ENCODE measurements around the gene NEBL.
"Not testable (repeated sequence)": the region's sequence is repeated elsewhere in the genome, so short reads cannot be mapped to it uniquely, and the experiment has no call there.

NEBL gene, protein sequence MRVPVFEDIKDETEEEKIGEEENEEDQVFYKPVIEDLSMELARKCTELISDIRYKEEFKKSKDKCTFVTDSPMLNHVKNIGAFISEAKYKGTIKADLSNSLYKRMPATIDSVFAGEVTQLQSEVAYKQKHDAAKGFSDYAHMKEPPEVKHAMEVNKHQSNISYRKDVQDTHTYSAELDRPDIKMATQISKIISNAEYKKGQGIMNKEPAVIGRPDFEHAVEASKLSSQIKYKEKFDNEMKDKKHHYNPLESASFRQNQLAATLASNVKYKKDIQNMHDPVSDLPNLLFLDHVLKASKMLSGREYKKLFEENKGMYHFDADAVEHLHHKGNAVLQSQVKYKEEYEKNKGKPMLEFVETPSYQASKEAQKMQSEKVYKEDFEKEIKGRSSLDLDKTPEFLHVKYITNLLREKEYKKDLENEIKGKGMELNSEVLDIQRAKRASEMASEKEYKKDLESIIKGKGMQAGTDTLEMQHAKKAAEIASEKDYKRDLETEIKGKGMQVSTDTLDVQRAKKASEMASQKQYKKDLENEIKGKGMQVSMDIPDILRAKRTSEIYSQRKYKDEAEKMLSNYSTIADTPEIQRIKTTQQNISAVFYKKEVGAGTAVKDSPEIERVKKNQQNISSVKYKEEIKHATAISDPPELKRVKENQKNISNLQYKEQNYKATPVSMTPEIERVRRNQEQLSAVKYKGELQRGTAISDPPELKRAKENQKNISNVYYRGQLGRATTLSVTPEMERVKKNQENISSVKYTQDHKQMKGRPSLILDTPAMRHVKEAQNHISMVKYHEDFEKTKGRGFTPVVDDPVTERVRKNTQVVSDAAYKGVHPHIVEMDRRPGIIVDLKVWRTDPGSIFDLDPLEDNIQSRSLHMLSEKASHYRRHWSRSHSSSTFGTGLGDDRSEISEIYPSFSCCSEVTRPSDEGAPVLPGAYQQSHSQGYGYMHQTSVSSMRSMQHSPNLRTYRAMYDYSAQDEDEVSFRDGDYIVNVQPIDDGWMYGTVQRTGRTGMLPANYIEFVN

DNA sequence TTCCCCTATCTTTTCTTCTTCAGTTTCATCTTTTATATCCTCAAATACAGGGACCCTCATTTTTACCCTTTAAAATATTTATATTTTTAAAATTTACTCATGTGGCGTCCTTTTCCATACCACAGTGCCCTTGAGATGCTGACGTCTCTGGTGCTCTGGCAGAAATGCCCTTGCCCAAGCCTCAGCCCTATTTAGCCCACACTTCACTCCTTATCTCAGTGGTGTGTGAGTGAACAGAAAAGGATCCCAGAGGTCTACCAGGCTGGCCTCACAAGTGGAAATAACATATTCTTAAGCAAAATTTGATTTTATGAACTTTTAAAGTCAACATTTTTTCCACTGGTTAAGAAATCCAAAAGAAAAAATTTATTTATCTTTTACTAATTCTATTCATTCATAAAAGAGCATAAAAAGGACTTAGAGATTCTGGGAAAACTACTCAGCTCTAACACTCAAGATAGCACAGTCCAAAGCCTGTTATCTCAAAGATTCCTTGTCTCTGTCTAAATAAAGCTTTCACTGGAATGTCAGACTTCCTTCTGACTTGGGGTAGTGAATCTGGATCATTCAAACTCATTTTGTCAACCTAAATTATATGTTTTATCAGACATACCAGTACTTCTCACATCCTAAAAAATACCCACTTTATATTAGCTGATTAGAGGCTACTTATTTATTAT is at the start of gene NEBL:
TSS of gene NEBL (minus strand) at position 166 of the 680 bp plus-strand sequence. CDS start at position 60, 106 bp downstream.
- in situ Hi-C loops (cut with MboI; ENCODE audit: low pct_unique_long_range_greater_than_20kb, low sequenced_read_pairs), result no loop called here
- no peak for DNase-seq

DNA sequence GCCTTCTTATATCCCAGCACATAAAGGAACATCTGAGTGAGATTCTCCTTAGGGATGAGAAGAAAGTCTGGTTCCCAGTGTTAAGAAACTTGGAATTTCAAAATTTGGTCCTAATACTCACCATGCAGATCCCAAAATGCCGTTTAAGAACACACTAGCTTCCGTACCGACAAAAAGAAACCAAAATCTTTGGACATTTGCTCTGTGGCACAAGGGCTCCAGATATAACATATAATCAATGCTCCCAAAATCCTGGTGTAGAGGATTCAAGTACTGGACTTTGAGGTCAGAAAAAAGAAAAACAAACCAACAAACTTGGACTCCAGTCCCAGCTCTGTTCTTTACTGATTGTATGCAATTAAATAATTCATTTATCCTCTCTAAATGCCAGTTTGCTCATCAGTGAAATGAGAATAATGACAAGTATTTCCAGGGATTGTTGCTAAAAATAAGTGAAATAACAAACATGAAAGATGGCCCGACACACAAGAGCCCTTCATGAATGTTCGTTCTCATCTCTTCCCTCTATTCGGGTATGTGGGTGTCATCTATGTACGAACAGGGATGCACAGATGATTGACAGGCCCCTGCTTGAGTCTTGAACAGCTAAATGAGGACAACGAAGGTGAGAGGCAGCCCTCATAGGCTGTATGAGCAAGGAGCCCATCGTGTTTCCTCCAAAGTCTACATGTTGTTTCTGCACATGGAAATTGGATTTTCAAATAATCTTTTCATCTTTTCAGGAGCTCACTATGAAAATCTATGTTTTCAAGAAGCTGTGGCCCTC is 48.6 kb upstream of the NEBL start:
- in situ Hi-C loops (cut with MboI; ENCODE audit: low pct_unique_long_range_greater_than_20kb, low sequenced_read_pairs), result no loop called here
- no peak for DNase-seq

DNA sequence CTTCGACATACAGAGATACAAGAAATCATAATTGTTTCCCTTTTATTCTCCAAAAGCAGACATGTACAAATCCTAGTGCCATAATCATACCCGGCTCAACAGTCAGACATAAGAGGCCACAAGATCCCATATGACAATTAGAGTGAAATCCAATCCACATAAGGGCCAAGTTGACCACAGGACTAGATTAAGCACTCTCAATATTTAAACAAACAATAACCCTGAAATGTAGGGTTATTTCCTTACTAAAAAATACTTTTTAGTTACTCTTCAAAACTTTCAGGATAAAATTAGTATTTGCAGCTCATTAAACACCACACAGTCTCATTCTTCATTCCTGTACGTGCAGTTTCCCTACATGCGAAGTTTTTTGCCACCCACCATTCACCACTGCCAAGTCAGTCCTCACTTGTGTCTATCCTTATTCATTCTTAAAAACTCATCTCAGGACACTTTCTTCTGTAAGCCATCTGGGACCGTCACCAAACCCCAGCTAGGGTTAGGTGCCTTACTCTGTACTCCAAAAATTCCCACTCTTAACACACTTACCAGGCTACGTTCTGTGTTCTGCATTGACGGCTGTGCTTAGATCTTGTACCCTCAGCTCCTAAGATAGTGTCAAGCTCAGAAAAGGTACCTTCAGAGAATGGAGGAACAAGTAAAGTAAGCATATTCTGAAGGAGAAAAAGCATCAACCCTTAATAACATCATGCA is 47.8 kb upstream of the NEBL start:
- in situ Hi-C loops (cut with MboI; ENCODE audit: low pct_unique_long_range_greater_than_20kb, low sequenced_read_pairs), result no loop called here
- no peak for DNase-seq

DNA sequence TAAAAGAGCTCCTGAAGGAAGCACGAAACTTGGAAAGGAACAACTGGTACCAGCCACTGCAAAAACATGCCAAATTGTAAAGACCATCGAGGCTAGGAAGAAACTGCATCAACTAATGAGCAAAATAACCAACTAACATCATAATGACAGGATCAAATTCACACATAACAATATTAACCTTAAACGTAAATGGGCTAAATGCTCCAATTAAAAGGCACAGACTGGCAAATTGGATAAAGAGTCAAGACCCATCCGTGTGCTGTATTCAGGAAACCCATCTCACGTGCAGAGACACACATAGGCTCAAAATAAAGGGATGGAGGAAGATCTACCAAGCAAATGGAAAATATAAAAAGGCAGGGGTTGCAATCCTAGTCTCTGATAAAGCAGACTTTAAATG is 42.3 kb upstream of the NEBL start:
- DNase-seq; in situ Hi-C loops (cut with MboI; ENCODE audit: low pct_unique_long_range_greater_than_20kb, low sequenced_read_pairs): not testable (repeated sequence)

DNA sequence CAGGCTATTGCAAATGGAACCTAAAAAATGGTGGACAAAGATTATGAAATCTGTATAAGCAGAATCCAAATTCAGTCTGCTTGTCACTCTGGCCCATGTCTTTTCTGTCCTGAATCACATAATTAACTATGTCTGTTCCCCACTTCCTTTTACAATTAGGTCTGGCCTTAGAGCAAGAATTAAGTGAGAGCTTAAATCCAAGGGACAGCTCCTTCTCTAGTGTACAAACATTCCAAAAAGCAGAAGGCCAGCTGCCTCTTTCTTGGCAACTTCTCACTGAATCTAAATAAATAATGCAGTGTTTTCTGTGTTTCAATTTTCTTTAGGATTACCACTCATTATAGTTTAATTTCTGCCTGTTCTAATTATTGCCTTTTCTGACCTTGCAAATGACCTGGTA is 39.3 kb upstream of the NEBL start:
- in situ Hi-C loops (cut with MboI; ENCODE audit: low pct_unique_long_range_greater_than_20kb, low sequenced_read_pairs), result no loop called here

DNA sequence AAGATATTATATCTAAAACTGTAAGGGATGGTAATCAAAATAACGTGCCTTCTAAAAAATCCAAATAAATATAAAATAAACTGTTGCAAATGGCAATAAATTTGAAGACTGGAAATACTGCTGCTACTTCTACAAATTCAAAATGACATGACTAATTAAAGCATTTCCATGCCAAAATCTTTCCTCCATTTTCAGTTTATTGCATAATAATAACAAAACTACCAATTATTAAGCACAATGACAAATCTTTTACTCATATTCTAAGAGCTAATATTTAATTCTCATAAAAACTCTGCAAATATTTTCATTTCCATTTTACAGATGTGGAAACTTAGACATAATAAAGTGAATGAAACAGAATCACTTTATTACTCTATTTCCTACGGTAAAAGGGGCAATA is 38.8 kb upstream of the NEBL start:
- in situ Hi-C loops (cut with MboI; ENCODE audit: low pct_unique_long_range_greater_than_20kb, low sequenced_read_pairs), result no loop called here
- DNase-seq, result no peak

More for the DNA sequence above, 39.3 kb upstream of the NEBL start:
- DNase-seq, result no peak

DNA sequence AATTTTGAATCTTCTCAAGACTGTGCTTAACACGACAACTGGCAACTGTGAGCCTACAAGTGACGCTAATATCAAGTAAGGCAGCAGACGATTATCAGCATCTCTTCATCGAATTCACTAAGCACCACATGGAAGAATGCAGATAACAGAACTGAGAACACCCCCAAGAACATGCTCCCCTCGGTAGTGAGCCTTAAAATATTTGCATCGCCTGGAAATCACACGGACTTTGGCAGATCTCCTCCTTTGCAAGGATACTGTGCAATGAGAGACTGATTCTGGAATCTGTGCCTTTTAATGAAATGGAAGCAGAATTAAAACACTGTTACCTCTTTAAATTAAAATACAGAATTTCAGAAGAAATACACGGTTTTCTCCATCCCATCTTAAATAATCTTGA is 38.2 kb upstream of the NEBL start:
- no peak for DNase-seq
- in situ Hi-C loops (cut with MboI; ENCODE audit: low pct_unique_long_range_greater_than_20kb, low sequenced_read_pairs), result no loop called here

DNA sequence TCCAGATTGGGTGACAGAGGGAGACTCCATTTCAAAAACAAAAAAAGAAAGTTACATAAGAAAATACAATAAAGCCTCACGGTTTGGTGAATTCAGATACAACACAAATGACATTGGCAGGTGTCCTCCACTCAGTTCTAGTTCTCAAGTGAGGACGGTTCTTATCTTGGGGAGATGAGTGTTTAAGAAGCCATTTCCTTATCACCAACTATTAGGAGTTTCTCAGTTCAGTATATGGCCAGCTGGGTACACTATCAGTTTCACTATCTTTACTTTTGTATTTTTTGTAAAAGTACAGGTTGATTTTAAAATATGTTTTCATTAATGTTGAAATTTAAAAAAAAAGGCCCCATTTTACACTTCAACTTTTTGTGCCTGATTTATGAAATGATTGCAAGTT is 36.6 kb upstream of the NEBL start:
- in situ Hi-C loops (cut with MboI; ENCODE audit: low pct_unique_long_range_greater_than_20kb, low sequenced_read_pairs), result no loop called here
- DNase-seq, result no peak

DNA sequence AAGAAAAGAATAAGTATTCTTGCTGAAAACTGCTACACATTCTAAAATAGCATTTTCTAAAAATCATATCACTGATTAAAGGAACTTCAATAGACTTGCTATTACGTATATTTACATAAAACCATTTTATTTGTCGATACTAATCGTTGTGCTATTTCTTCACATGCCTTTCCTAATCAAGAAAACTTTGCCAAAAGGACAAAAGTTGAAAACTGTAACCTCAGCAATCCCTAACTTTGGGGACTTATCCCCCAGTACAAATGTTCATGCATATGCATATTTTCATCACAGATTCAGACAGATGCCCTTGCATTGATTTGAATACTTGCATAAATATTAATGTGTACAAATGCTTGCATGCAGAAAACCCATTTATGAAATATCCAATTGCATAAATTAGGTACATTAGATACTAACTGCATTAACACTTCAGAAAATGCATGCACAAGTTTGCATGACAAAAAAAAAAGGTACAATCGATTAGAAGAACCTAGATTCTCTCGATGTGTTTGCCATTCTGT is 35.6 kb upstream of the NEBL start:
- DNase-seq, result no peak
- in situ Hi-C loops (cut with MboI; ENCODE audit: low pct_unique_long_range_greater_than_20kb, low sequenced_read_pairs), result no loop called here

DNA sequence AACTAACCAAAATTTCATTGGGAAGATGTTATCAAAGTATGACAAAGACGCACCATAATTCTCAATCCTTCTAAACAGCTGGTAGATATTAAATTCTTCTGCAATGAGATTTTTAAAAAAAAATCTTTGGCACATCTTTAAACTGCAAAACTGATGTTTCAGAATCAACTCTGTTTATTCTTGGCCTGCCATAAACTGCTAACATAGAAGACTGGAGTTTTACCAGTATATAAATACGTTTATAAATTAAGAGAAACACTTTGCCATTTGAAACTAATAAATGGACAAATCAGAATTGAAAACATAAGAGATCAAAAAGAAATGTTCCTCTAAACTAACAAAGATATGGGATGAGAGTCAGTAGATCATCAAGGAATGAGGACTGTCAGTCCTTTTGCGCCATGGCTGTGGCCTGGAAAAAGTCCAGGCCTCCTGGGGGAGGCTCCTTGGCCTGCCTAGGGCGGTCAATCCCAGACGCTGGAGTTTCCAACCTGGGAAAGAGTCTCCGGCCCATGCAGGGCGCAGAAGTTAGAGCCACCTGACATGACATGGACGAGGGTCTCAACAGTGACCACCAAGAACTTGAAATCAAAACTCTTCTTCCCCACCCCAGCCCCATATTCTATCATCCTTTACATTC is 34.2 kb upstream of the NEBL start:
- in situ Hi-C loops (cut with MboI; ENCODE audit: low pct_unique_long_range_greater_than_20kb, low sequenced_read_pairs), result no loop called here

DNA sequence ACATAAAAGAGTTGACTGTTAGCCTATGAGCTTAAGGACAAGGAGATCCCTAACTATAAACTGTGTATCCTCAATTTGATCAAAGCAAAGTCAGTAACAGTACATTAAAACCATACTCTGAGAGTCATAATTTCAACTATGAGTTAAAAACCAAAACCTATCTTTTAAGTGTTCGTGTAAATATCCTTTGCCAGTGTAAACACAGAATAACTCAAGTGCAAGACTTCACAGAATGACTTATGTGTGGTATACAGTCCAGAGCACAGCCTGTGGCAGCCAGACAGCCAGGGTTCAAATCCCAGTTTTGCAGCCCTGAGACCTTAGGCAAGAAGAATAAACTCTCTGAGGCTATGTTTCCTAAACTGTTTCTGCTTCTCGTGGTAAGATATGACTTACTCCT is 30.3 kb upstream of the NEBL start:
- in situ Hi-C loops (cut with MboI; ENCODE audit: low pct_unique_long_range_greater_than_20kb, low sequenced_read_pairs), result no loop called here
- DNase-seq, result no peak

More for the DNA sequence above, 34.2 kb upstream of the NEBL start:
- DNase-seq, result no peak

DNA sequence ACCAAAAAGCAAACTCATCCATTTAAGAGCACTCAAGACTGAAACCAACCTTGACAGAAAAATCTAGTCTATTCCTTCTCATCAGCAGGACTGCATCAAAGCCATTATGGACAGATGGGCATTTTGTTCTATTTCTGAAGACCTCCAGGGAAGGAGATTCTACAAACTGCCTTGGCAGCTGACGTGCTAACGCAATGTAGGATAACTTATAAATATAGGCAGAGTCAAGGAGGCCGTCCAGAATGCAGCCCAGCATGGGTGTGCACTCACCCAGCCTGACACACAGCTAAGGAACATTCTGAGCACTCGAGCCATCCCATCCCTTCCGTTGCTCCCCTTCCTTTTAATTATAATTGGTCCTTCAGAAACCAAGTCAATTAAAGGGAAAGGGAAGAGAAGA is 25.3 kb upstream of the NEBL start:
- in situ Hi-C loops (cut with MboI; ENCODE audit: low pct_unique_long_range_greater_than_20kb, low sequenced_read_pairs), result no loop called here
- DNase-seq, result no peak

DNA sequence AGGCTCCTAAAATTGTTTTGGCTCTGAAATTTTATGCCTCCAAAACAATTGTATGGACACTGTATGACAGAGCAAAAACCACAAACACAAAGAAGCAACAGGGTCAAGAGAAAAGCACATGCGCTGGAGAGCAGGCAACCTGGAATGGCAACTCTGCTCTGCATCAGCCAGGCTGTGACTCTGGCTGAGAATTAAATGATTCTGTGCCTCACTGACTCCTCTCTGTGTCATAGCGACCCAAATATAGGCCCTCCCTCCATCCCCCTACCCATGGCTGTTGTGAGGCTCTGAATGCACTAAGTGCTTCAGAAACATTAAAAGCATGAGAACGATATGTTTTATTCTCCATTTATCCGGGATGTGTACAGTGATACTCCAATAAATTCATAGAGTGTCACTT is 24.9 kb upstream of the NEBL start:
- DNase-seq, result no peak
- in situ Hi-C loops (cut with MboI; ENCODE audit: low pct_unique_long_range_greater_than_20kb, low sequenced_read_pairs), result no loop called here

DNA sequence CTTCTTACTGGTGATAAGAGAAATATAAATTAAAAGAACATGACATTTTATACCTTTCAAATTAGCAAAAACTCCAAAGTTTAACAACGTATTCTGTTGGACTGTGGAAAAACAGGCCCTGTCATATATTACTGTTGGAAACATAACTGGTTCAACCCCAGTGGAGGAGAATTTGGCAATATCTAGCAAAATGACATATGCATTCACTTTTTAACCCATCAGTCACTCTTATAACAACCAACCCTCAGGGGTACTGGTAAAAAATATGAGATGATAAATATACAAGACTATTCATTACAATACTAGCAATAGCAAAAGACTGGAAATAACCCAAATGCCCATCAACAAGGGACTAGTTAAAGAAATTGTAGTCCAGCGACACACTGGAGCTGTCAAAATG is 22.9 kb upstream of the NEBL start:
- in situ Hi-C loops (cut with MboI; ENCODE audit: low pct_unique_long_range_greater_than_20kb, low sequenced_read_pairs), result no loop called here
- no peak for DNase-seq

DNA sequence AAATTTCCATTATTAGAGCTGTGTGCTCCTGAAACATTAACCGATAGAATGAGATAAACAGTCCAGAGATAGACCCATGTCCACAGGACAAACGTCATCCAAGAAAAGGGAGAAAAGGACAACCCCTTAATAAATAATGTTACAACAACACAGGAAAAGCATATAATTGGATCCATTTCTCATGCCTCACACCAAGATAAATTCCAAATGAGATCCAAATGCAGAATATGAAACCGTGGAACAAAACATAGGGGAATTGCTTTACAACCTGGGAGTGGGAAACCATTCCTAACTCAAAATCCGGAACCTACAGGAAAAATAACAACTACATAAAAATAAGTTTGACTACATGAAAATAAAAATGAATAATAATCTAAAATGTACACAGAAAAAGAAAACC is 22.4 kb upstream of the NEBL start:
- in situ Hi-C loops (cut with MboI; ENCODE audit: low pct_unique_long_range_greater_than_20kb, low sequenced_read_pairs), result no loop called here
- no peak for DNase-seq

DNA sequence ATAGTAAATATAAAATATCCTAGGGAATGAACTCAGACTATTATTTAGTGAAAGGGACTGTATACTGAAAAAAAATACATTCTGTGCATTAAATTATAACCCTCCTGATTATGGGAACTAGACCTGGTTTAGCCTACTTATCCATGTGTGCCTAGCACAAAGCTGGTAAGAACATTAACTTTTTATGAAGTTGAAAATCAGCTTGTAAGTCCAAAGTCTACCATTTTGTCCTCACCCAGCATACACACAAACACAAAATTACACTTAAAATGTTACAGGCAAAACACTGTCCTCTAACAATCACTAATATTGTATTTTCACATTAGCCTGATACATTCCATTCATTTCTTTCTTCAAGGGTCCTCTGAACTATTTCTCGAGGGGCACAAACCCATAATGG is 19.9 kb upstream of the NEBL start:
- in situ Hi-C loops (cut with MboI; ENCODE audit: low pct_unique_long_range_greater_than_20kb, low sequenced_read_pairs), result no loop called here

DNA sequence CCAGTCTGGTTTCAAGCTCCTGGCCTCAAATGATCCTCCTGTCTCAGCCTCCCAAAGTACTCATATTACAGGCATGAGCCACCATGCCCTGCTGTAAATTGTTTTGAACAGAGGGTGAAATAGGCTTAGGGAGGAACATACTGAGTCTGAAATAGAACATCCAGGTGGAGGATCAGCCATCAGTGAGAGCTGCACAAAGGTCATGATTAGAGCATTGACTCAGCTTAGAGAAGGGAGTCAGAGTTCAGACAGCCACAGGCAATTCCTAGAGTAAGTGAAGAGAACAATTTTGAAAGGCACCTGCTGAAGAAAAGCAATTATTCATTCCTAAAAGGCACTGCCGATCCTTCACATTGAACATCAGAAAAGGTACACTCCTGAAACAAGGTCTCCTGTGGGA is 15.9 kb upstream of the NEBL start:
- no peak for DNase-seq
- in situ Hi-C loops (cut with MboI; ENCODE audit: low pct_unique_long_range_greater_than_20kb, low sequenced_read_pairs), result no loop called here

More for the DNA sequence above, 19.9 kb upstream of the NEBL start:
- DNase-seq, result no peak

DNA sequence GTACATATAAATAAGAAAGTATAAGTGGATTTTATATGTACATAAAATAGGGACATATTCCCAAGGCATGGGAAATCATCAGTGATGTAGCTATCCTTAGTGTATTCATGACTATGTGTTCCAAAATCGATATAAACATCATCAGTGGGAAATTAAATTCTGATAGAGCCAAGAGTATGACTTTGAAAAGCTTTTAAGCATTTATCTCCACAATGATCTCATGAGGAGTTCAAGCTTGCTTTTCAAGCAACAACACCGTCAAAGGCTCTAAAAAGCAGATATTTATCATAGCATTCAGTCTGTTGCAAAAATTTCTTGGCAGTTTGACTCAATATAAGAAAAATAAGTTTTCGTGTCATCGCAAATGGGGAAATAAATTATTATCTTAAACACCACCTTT is 14.5 kb upstream of the NEBL start:
- no peak for DNase-seq
- in situ Hi-C loops (cut with MboI; ENCODE audit: low pct_unique_long_range_greater_than_20kb, low sequenced_read_pairs), result no loop called here

Measured in KBM-7 (cell line).